GDM1 (cell line): Measurements from ENCODE around the gene SSB.
"Not testable (repeated sequence)": the region's sequence is repeated elsewhere in the genome, so short reads cannot be mapped to it uniquely, and the experiment has no call there.

Experiments
- DNase-seq: peaks from one replicate; lab custom pipeline; 2025; lab: John Stamatoyannopoulos, UW

Gene SSB

GRCh38 chr2:169781249-169782013, 17.2 kb upstream of the SSB start:
- no peak for DNase-seq

GRCh38 chr2:169782513-169782912, 16.2 kb upstream of the SSB start:
- no peak for DNase-seq

GRCh38 chr2:169790581-169790980, 8.1 kb upstream of the SSB start:
- no peak for DNase-seq

- no peak for DNase-seq
These were observed 3.5 kb upstream of the SSB start for GRCh38 chr2:169795181-169795580.

- no peak for DNase-seq
These were observed 2.2 kb upstream of the SSB start for GRCh38 chr2:169796441-169796840.

GRCh38 chr2:169797601-169798000, 1.1 kb upstream of the SSB start:
- DNase-seq, result no peak

- no peak for DNase-seq
These were observed 314 bp upstream of the SSB start for GRCh38 chr2:169798397-169798717.

- DNase-seq, result no peak
These were observed 4.8 kb downstream of the SSB start for GRCh38 chr2:169803480-169803879.

- DNase-seq, result no peak
These were observed 7.9 kb downstream of the SSB start for GRCh38 chr2:169806586-169806985.

GRCh38 chr2:169808221-169808620, 9.6 kb downstream of the SSB start:
- DNase-seq, result no peak

- no peak for DNase-seq
These were observed 17.2 kb downstream of the SSB start for GRCh38 chr2:169815849-169816248.

- not testable (repeated sequence) for DNase-seq
These were observed 18.3 kb downstream of the SSB start for GRCh38 chr2:169816961-169817360.

- not testable (repeated sequence) for DNase-seq
These were observed 18.7 kb downstream of the SSB start for GRCh38 chr2:169817369-169817768.

GRCh38 chr2:169818241-169818640, 19.6 kb downstream of the SSB start:
- DNase-seq, result no peak

GRCh38 chr2:169819106-169819505, 20.4 kb downstream of the SSB start:
- DNase-seq, result no peak

- not testable (repeated sequence) for DNase-seq
These were observed 21.4 kb downstream of the SSB start for GRCh38 chr2:169820101-169820500.

GRCh38 chr2:169822036-169822435, 23.4 kb downstream of the SSB start:
- DNase-seq, result no peak

GRCh38 chr2:169822785-169823392, 24.2 kb downstream of the SSB start:
- DNase-seq, result no peak

- DNase-seq, result no peak
These were observed 25.3 kb downstream of the SSB start for GRCh38 chr2:169823996-169824372.

GRCh38 chr2:169824373-169825333, 26.0 kb downstream of the SSB start, which contains the start of gene METTL5:
METTL5 (minus strand) TSS chr2:169824905; CDS start chr2:169824597, 308 bp downstream.
- DNase-seq, result peak; percentile 73

GRCh38 chr2:169827272-169828140, 28.8 kb downstream of the SSB start, which contains the start of gene UBR3:
UBR3 (plus strand) TSS chr2:169827454; CDS start chr2:169827508, 54 bp downstream.
- peak; percentile 84 for DNase-seq
